Smooth muscle cell (in vitro differentiated cells): ENCODE measurements around the gene VIPR2. TPM values are rescaled to one million over a fixed set of nuclear protein-coding genes. Genes with fewer than 3 reads are reported as not detected.

Experiments
- DNase-seq: peaks from one replicate; lab custom pipeline; 2025; ENCODE audit not compliant: unreplicated experiment; lab: John Stamatoyannopoulos, UW
- H2AFZ ChIP-seq: fragments of 200-600 bp; sonication (generic); 2 replicates; pipeline ENCODE4 v1.6.0; 2016; ENCODE audit warnings: antibody characterized with exemption, low read depth, mild to moderate bottlenecking
- H3F3A ChIP-seq: fragments of 200-600 bp; sonication (generic); 2 replicates; pipeline ENCODE4 v1.6.0; 2017; ENCODE audit warnings: antibody characterized with exemption, low read depth
- H3K27ac ChIP-seq: fragments of 200-600 bp; sonication (generic); 2 replicates; pipeline ENCODE4 v1.5.1; 2016; ENCODE audit warnings: low read depth, mild to moderate bottlenecking
- H3K27me3 ChIP-seq: fragments of 200-600 bp; sonication (generic); 2 replicates; pipeline ENCODE4 v1.6.1; 2016; ENCODE audit warnings: low read depth, mild to moderate bottlenecking
- H3K36me3 ChIP-seq: fragments of 200-600 bp; sonication (generic); 2 replicates; pipeline ENCODE4 v1.5.1; 2016; ENCODE audit warnings: low read depth
- H3K4me1 ChIP-seq: fragments of 200-600 bp; sonication (generic); 2 replicates; pipeline ENCODE4 v1.5.1; 2016; ENCODE audit warnings: low read depth
- H3K4me2 ChIP-seq: fragments of 200-600 bp; sonication (generic); 2 replicates; pipeline ENCODE4 v1.6.0; 2016; ENCODE audit warnings: mild to moderate bottlenecking
- H3K4me3 ChIP-seq: fragments of 200-600 bp; sonication (generic); 2 replicates; pipeline ENCODE4 v1.5.1; 2016; ENCODE audit warnings: mild to moderate bottlenecking
- H3K79me2 ChIP-seq: fragments of 200-600 bp; sonication (generic); 2 replicates; pipeline ENCODE4 v1.6.0; 2016; ENCODE audit warnings: low read depth, mild to moderate bottlenecking
- H3K9ac ChIP-seq: fragments of 200-600 bp; sonication (generic); 2 replicates; pipeline ENCODE4 v1.6.0; 2016; ENCODE audit warnings: low read depth
- H3K9me3 ChIP-seq: fragments of 200-600 bp; sonication (generic); replicated peaks from 2 replicates; pipeline ENCODE4 v1.5.1; 2016; ENCODE audit warnings: low read depth
- H4K20me1 ChIP-seq: fragments of 200-600 bp; sonication (generic); 2 replicates; pipeline ENCODE4 v1.6.0; 2016; ENCODE audit warnings: low read depth
- WGBS: methylation state at CpG from one replicate; pipeline ENCODE4 v1.1.7; 2016; ENCODE audit warnings: low lambda C conversion rate; 5-methylcytosine and 5-hydroxymethylcytosine counted together
- polyA plus RNA-seq: library from polyadenylated mRNA; unstranded; fragments of >200 nt; fragmentation: Nextera tagmentation; extraction: Ambion mirVana; gene quantifications from 2 replicates; pipeline ENCODE4 v1.2.1, GENCODE V29; 2016
- total RNA-seq: library from RNA; depleted of rRNA; stranded (reverse); fragments of >200 nt; gene quantifications from 2 replicates; pipeline ENCODE4 v1.2.3, GENCODE V29; 2014
- TF ChIP-seq, protein P1 (sequence below): fragments of 200-600 bp; sonication (generic); IDR thresholded peaks from 2 replicates; pipeline ENCODE4 v1.5.1; 2017; ENCODE audit warnings: borderline replicate concordance, mild to moderate bottlenecking, antibody characterized with exemption; ENCODE audit not compliant: insufficient read depth, poor library complexity, severe bottlenecking

VIPR2 gene
- total and polyA plus RNA-seq, 2 experiments from 2014 or later, result not detected

DNA sequence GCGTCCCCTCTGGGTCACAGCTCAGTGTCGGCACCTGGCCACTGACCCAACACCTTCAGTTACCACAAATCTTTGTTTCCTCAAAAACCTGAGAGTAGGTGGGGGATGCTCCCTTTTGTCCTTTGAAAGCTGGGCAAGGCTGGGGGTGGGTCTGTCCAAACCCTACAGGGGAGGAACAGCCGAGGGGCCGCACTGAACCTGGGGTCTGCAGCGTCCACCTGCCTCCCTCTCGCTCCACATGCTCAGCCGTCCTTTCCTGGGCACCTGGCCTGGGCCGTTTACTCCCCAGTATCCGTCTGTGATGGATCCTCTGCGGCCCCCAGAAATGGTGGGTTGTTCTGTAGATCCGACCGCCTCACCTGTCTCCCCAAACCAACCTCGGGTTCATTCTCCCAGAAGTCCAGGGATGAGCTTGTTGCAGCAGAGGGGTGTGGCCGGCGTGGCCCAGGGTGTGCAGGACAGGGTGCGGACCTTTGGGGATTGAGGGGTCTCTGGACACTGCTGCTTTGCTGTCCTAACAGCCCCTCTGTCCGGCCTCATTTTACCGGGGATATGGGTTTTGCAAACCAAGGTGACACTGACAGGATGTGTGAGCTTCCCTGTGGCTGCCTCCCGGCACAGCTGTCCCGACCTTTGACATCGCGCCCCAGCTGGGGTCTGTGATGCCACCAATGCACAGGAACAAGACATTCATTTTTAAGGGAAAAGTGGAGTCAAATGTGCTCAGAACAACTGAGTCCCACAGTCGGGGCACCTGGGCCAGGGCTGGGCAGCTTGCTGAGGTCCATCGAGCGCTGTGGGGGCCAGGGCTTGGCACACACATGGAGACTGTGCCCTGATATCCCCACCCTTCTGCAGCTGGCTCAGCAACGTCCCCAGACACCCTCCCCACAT lies 115.9 kb downstream of the VIPR2 start:
- H3K4me2 ChIP-seq, result no peak overlapping the region
- H2AFZ ChIP-seq, result no peak overlapping the region
- H3K9ac ChIP-seq, result no peak overlapping the region
- peaks cover 22% of the 10 kb centered on the region for H3K4me1 ChIP-seq
- DNase-seq, result no peak
- H3K27me3 ChIP-seq, result no peaks in the 10 kb centered on the region
- WGBS, result 96% methylated on average over 26 of the region's 26 CpGs
- no peaks in the 10 kb centered on the region for H3K36me3 ChIP-seq
- H4K20me1 ChIP-seq, result no peaks in the 10 kb centered on the region
- H3K79me2 ChIP-seq, result no peaks in the 10 kb centered on the region
- TF ChIP-seq, protein P1, sequence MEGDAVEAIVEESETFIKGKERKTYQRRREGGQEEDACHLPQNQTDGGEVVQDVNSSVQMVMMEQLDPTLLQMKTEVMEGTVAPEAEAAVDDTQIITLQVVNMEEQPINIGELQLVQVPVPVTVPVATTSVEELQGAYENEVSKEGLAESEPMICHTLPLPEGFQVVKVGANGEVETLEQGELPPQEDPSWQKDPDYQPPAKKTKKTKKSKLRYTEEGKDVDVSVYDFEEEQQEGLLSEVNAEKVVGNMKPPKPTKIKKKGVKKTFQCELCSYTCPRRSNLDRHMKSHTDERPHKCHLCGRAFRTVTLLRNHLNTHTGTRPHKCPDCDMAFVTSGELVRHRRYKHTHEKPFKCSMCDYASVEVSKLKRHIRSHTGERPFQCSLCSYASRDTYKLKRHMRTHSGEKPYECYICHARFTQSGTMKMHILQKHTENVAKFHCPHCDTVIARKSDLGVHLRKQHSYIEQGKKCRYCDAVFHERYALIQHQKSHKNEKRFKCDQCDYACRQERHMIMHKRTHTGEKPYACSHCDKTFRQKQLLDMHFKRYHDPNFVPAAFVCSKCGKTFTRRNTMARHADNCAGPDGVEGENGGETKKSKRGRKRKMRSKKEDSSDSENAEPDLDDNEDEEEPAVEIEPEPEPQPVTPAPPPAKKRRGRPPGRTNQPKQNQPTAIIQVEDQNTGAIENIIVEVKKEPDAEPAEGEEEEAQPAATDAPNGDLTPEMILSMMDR, result no peak
- no peak overlapping the region for H3K27ac ChIP-seq
- no peaks in the 10 kb centered on the region for H3K9me3 ChIP-seq
- no peak overlapping the region for H3K4me3 ChIP-seq
- no peaks in the 10 kb centered on the region for H3F3A ChIP-seq

DNA sequence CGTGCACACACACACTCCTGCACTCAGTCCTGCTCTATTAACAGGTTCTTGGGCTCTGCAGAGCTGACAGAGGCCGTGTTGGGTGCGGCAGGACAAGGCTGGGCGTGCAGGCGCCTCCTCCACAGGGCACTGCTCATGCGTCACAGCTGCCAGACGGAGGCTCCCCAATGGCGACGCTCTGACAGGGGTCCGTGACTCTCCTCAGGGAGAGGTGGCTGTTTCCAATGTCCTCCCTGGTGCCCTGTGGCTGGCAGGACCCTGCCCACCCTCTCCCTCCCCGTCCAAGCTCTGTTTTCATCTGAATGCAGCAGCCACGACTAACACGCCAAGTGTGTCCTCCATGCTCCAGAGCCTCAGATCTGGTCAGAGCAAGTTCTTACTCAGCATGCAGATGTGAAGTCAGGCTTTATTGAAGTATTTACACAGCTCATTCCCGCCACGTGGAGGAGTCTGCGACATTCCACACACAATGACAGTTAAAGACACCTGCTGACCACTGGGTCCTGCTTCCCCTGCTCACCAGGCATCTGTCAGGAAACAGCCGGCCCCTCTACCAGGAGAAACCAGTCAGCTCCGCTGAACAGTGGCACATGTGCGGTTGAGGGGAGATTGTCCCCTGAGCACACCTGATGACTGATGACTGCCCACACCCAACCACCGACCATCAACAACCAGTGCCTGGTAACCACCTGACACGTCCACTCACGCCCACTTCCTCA lies 116.7 kb downstream of the VIPR2 start:
- Histone ChIP-seq H3K27me3 (no peaks in the 10 kb centered on the region), H3K79me2 (no peaks in the 10 kb centered on the region), H3K9me3 (no peaks in the 10 kb centered on the region), H3K27ac (no peak overlapping the region), H2AFZ (no peak overlapping the region), H3K4me2 (no peak overlapping the region), H3K9ac (no peak overlapping the region), H4K20me1 (no peaks in the 10 kb centered on the region), H3F3A (no peaks in the 10 kb centered on the region), H3K4me3 (no peak overlapping the region), H3K4me1 (peaks cover 22% of the 10 kb centered on the region), H3K36me3 (no peaks in the 10 kb centered on the region)
- no peak for DNase-seq
- WGBS, result 79% methylated on average over 22 of the region's 22 CpGs
- TF ChIP-seq, protein P1, result no peak

DNA sequence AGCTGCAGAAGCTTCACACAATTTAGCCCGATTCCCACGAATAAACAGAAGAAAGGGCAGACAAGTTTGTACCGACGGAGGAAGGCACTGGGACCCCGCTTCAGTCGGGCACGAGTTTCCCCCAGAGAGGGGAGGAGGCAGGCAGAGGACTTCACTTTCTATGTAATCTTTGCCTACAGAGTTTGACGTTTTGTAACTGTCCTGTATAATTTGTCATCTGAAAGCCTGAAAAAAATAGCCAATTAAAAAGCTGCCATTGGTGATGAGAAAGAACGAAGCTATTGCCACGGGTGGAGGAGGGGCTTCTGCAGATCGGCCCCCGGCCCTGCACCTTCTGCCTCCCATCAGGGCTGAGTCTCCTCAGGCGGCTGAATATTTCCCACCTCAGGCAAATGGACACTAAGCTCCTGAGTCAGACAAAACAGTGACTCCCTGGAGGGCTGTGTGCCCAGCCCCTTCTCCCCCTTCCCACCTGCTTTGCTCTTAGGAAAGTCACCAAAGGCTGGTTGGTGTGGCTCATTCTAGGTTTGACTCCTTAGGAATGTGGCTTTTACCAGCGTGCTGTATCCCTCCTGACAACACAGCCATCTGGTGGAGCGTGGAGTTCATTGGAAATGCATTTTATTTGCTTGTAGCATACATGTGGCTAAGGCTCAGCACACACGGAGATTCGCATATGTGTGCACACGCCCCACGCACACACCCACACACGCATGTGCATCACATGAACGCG lies 117.4 kb downstream of the VIPR2 start:
- WGBS, result 88% methylated on average over 22 of the region's 22 CpGs
- H3K4me2 ChIP-seq, result no peak overlapping the region
- no peak for DNase-seq

More for the DNA sequence above, 117.4 kb downstream of the VIPR2 start:
- Histone ChIP-seq H4K20me1 (no peaks in the 10 kb centered on the region), H3K27ac (no peak overlapping the region), H3K27me3 (no peaks in the 10 kb centered on the region), H3F3A (no peaks in the 10 kb centered on the region), H3K79me2 (no peaks in the 10 kb centered on the region), H3K4me1 (peaks cover 22% of the 10 kb centered on the region), H3K36me3 (no peaks in the 10 kb centered on the region), H3K9ac (no peak overlapping the region), H2AFZ (no peak overlapping the region), H3K4me3 (no peak overlapping the region), H3K9me3 (no peaks in the 10 kb centered on the region)
- TF ChIP-seq, protein P1, result no peak
